Gastroesophageal sphincter (tissue), 4 donors: ENCODE results near the gene SYNGR3. TPM values are rescaled to one million over a fixed set of nuclear protein-coding genes. Genes with fewer than 3 reads are reported as not detected.

ENCODE experiments used
- ATAC-seq: fragments of 150-250 bp; one replicate; pipeline ENCODE4 v1.9.1; 2016; ENCODE audit warnings: mild to moderate bottlenecking, moderate library complexity
- H3K27ac ChIP-seq, 4 donors: fragments of 200-600 bp; sonication (generic) in 3 of 4; 1 replicate in 3 of 4; 2 replicates in 1 of 4; pipeline ENCODE4 v1.5.1; 2016 to 2019
- H3K27me3 ChIP-seq: fragments of 200-600 bp; sonication (generic); one replicate; pipeline ENCODE4 v1.5.1; 2019
- H3K36me3 ChIP-seq, 2 donors: fragments of 200-600 bp; sonication (generic); one replicate each; pipeline ENCODE4 v1.5.1; 2019; ENCODE audit warnings: control low read depth in 1 of 2
- H3K4me1 ChIP-seq, 3 donors: fragments of 200-600 bp; sonication (generic); 1 replicate in 2 of 3; 2 replicates in 1 of 3; pipeline ENCODE4 v1.5.1; 2016 to 2019; ENCODE audit warnings: control low read depth in 2 of 3
- H3K4me3 ChIP-seq, 2 donors: fragments of 200-600 bp; sonication (generic); one replicate each; pipeline ENCODE4 v1.5.1; 2019; ENCODE audit warnings: mild to moderate bottlenecking in 1 of 2, moderate library complexity in 1 of 2
- H3K9me3 ChIP-seq, 3 donors: fragments of 200-600 bp; sonication (generic); one replicate each; pipeline ENCODE4 v1.5.1; 2017 to 2019; ENCODE audit warnings: control low read depth in 2 of 3
- EP300 ChIP-seq: sonication (generic); formaldehyde crosslinking; IDR thresholded peaks from one replicate; pipeline ENCODE4 v1.6.1; 2017; ENCODE audit warnings: antibody characterized with exemption, mild to moderate bottlenecking
- POLR2A ChIP-seq, 2 donors: fragments of 450-650 bp; IDR thresholded peaks; one replicate each; pipeline ENCODE4 v1.6.1; 2017; ENCODE audit warnings: antibody characterized with exemption in 2 of 2, mild to moderate bottlenecking in 2 of 2, moderate library complexity in 1 of 2
- POLR2AphosphoS5 ChIP-seq: sonication (generic); formaldehyde crosslinking; IDR thresholded peaks from one replicate; pipeline ENCODE4 v1.6.1; 2017; ENCODE audit warnings: antibody characterized with exemption
- WGBS, 2 donors: methylation state at CpG; one replicate each; pipeline ENCODE4 v1.1.5; 2018; ENCODE audit warnings: low coverage in 1 of 2; 5-methylcytosine and 5-hydroxymethylcytosine counted together
- total RNA-seq, 4 donors: library from RNA; depleted of rRNA; stranded (reverse); fragments of >200 nt; gene quantifications; one replicate each; pipeline ENCODE4 v1.1.0, GENCODE V29; 2016
- TF ChIP-seq, protein P1 (sequence below), 4 experiments: fragments of 200-600 bp in 2 of 4; fragments of 450-650 bp in 2 of 4; sonication (generic) in 1 of 4; IDR thresholded peaks; one replicate each; pipeline ENCODE4 v1.5.1; 2017 to 2019; ENCODE audit warnings: antibody characterized with exemption in 4 of 4, mild to moderate bottlenecking in 2 of 4, moderate library complexity in 2 of 4

The SYNGR3 gene
- total RNA-seq, 4 donors from 2014 or later = 1.2 to 5.1 (median 3.1) TPM; not detected in 1

DNA sequence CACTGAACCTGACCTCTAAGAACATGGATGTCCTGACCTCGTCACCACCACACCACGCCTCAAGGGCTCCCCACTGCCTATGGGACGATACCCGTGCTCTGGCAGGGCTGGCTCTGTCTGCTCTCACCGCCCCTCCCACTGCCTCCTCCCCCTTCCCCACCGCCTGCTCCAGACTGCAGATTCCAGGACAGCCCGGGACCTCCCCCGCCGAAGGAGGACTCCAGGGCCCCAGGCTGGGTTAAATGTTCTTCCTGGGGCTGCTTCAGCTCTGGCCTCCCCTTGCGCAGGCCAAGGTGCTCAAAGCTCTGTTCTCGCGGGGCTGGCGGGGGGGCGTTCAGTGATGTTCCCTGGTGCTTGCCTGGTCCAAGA lies 32.9 kb downstream of the SYNGR3 start:
- no peak for TF ChIP-seq POLR2AphosphoS5
- no peak for TF ChIP-seq EP300
- Histone ChIP-seq H3K4me1 (peaks cover 0 to 64% (median 29%) of the 10 kb centered on the region in 3 donors), H3K4me3 (peak overlapping the region in 1 of 2 donors; percentile 37), H3K27ac (peak overlapping the region in 2 of 4 donors; percentile 75), H3K9me3 (no peaks in the 10 kb centered on the region), H3K27me3 (peaks cover 50% of the 10 kb centered on the region), H3K36me3 (no peaks in the 10 kb centered on the region)
- ATAC-seq = peak; percentile 8
- WGBS, 2 donors = no CpG with 5 or more reads among the region's 14 CpGs

DNA sequence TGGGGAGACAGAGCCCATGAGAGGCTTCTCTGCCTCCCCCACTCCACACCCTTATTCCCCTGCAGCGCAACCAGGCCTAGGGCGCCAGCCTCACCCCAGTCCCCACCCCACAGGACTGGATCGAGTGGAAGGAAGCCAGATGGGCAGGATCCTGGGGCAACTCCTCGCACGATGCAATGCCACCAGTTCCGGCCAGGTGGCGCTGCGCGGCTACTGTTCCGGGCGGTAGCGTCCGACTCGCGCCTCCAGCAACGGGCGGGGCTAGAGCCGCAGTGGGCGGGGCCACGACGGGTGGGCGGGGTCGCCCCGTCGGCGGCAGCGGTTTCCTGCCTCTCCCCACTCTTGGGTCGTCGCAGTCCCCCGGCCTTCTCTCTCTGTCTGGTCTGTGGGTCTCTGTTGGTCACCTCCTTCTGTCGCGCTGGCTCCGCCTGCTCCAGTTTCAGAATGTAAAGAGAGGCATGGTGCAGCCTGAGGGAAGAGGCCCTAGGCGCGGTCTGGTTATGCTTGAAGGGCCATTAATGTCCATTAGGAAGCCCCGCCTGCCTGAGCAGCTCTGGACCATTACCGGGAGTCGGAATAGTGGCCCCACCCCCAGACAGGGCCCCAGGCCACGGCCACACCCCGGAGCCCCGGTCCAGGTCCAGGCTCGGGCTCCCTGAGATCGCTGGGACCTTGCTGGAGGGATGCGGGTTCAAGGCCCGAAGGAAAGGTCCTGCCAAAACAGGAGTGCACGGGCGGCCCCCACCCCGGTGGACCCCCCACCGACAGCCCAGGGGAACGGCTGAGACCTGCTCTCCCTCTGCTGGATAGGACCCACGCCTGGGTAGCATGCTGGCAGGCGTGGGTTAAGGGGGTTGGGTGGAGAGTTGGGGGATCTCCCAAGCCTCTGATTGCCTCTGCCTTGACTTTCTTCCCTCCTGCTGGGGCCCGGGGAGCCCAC lies 33.6 kb downstream of the SYNGR3 start:
- TF ChIP-seq EP300 (no peak), POLR2AphosphoS5 (peak; percentile 47)
- TF ChIP-seq, protein P1, sequence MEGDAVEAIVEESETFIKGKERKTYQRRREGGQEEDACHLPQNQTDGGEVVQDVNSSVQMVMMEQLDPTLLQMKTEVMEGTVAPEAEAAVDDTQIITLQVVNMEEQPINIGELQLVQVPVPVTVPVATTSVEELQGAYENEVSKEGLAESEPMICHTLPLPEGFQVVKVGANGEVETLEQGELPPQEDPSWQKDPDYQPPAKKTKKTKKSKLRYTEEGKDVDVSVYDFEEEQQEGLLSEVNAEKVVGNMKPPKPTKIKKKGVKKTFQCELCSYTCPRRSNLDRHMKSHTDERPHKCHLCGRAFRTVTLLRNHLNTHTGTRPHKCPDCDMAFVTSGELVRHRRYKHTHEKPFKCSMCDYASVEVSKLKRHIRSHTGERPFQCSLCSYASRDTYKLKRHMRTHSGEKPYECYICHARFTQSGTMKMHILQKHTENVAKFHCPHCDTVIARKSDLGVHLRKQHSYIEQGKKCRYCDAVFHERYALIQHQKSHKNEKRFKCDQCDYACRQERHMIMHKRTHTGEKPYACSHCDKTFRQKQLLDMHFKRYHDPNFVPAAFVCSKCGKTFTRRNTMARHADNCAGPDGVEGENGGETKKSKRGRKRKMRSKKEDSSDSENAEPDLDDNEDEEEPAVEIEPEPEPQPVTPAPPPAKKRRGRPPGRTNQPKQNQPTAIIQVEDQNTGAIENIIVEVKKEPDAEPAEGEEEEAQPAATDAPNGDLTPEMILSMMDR (IDR thresholded peaks at IDR 0.05) = peak in 3 of 4 experiments; percentile 99
- peak; percentile 83 for ATAC-seq
- Histone ChIP-seq H3K4me3 (peak overlapping the region in 1 of 2 donors; percentile 37), H3K9me3 (no peaks in the 10 kb centered on the region), H3K36me3 (no peaks in the 10 kb centered on the region), H3K27me3 (peaks cover 44% of the 10 kb centered on the region), H3K4me1 (peaks cover 0 to 71% (median 34%) of the 10 kb centered on the region in 3 donors), H3K27ac (peak overlapping the region in 3 of 4 donors; percentile 68 to 75 (median 75))
- 48% methylated on average over 8 of the region's 53 CpGs; no CpG with 5 or more reads in 1 of the 2 donors for WGBS, 2 donors

DNA sequence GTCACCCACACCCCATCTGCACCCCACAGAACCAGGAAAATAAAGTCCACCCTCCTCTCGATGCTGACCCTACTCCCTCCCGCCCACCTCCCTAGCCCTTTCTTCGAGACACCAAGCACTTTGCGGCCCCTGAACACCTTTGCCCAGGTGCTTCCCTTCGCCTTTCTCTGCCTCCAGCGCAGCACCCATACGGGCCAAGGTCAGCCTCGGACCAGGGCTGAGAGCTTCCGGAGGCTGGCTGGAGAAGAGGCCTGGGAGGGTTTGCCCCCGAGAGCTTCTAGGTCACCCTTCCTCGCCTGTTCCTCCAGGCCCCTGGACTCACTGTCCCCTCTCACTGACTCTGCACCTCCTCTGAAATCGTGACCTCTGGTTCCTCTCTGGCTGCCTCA lies 34.3 kb downstream of the SYNGR3 start:
- Histone ChIP-seq H3K27ac (peak overlapping the region in 3 of 4 donors; percentile 68 to 75 (median 75)), H3K4me3 (peak overlapping the region in 1 of 2 donors; percentile 37), H3K9me3 (no peaks in the 10 kb centered on the region), H3K4me1 (peaks cover 0 to 77% (median 39%) of the 10 kb centered on the region in 3 donors), H3K27me3 (peaks cover 37% of the 10 kb centered on the region), H3K36me3 (no peaks in the 10 kb centered on the region)
- TF ChIP-seq, protein P1 (IDR thresholded peaks at IDR 0.05) = no peak
- TF ChIP-seq EP300 = no peak
- no peak for TF ChIP-seq POLR2AphosphoS5
- TF ChIP-seq POLR2A (IDR thresholded peaks at IDR 0.05) = no peak
- 79 to 100% methylated on average over 1 to 12 of the region's 12 CpGs for WGBS, 2 donors
- no peak for ATAC-seq

DNA sequence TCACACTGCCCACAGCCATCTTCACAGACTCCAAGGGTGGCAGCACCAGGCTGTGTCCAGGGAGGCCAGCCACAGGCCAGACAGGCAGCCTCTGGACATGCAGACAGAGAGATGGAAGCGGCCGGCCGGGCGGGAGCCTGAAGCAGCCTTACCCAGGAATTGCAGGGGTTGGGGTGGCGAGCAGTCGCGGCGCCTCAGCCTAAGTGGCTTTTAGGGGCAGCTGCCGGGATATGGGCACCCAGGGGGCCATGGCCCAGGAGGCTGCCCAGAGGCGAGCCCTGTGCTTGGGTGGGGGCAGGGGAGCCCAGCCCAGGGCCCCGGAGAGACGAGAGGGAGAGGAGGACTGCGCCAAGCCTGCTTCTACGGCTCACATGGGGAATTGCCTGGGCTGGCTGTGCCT lies 35.5 kb downstream of the SYNGR3 start:
- no peak for ATAC-seq
- H3K4me3 ChIP-seq = no peak overlapping the region
- WGBS, 2 donors = no CpG with 5 or more reads among the region's 14 CpGs
- H3K9me3 ChIP-seq = no peaks in the 10 kb centered on the region
- H3K27ac ChIP-seq = peak overlapping the region in 1 of 4 donors; percentile 78
- peaks cover 25% of the 10 kb centered on the region for H3K27me3 ChIP-seq
- peaks cover 0 to 74% (median 34%) of the 10 kb centered on the region in 3 donors for H3K4me1 ChIP-seq
- peaks cover 0 to 10% of the 10 kb centered on the region in 2 donors for H3K36me3 ChIP-seq
- TF ChIP-seq EP300 (no peak), POLR2A (IDR thresholded peaks at IDR 0.05) (no peak), POLR2AphosphoS5 (no peak)
- TF ChIP-seq, protein P1 (IDR thresholded peaks at IDR 0.05) = no peak

DNA sequence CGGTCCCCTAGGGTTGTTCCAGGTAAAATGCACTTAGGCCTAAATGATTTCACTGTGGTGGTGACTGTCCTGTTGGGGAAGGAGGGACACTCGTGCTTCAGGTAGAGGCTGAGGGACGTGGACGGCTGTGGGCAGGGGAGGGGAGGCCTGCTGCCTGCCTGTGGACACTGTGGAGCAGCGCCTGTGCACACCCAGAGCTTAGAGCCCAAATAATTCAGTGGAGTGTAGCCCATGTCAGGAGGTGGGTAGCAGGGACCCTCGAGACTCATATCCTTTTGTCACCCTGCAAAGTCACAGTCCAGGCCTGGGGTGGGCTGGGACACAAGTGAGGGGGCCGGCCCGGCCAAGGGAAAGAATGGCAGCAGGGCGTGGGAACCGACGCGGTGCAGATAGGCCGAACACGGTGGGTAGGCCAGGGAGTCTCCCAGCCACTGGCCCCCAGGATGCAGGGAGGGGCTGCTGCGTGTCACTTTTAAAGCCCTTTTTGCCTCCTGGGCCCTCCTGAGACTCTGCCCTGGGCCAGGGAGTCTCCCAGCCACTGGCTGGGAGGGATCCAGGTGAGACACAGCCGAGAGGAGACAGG lies 36.2 kb downstream of the SYNGR3 start:
- TF ChIP-seq POLR2AphosphoS5 (no peak), POLR2A (IDR thresholded peaks at IDR 0.05) (no peak)
- TF ChIP-seq, protein P1 (IDR thresholded peaks at IDR 0.05) = no peak
- ATAC-seq = no peak
- 83 to 88% methylated on average over 1 to 4 of the region's 16 CpGs for WGBS, 2 donors

More for the DNA sequence above, 36.2 kb downstream of the SYNGR3 start:
- Histone ChIP-seq H3K4me1 (peaks cover 0 to 73% (median 30%) of the 10 kb centered on the region in 3 donors), H3K36me3 (peaks cover 0 to 11% of the 10 kb centered on the region in 2 donors), H3K9me3 (no peaks in the 10 kb centered on the region), H3K27ac (peak overlapping the region in 3 of 4 donors; percentile 76 to 79 (median 78)), H3K4me3 (peak overlapping the region in 1 of 2 donors; percentile 79), H3K27me3 (peaks cover 18% of the 10 kb centered on the region)
